ENCODE measurements around the gene ZNF597.

DNA sequence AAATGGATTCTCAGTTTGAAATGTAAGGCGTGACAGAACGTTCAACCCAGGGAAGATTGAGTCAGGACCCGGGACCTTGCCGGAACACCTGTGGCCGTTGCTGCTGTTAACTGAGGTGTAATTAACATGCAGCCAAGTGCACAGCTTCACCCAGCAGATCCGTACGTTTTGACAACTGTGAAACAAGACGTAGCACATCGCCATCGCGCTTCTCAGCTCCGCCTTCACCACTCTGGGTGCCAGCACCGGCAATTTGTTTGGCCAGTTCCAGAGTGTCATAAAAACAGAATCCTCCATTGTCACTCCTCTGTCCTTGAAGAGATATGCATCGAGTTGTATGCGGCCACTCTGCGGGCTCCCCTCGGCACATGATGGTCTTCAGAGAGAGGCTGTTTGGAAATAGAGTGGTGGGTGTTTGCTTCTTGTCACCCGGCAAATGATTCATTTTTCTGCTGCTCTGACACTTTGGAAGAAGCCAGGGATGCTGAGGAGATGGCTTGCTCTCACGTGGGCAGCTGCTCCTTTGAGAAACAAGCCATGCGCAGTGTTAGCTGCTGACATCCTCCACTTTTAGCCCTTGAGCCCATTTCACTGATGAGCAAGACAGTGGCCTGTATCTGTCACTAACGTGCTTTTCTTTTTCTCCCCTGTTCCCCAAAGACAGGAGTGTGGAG lies 22.7 kb upstream of the ZNF597 start:
- TF ChIP-seq CTCF (IDR thresholded peaks at IDR 0.05), result no peak
- no peak for TF ChIP-seq POLR2A (IDR thresholded peaks at IDR 0.05)
- TF ChIP-seq POLR2AphosphoS5 (IDR thresholded peaks at IDR 0.05), result no peak
